HCEC 1CT (cell line): ENCODE results near the gene SLC1A1.
"Not testable (repeated sequence)": the region's sequence is repeated elsewhere in the genome, so short reads cannot be mapped to it uniquely, and the experiment has no call there.

Experiments
- DNase-seq: peaks from one replicate; pipeline ENCODE4 v3.0.0-alpha.2; 2017

SLC1A1 gene

DNA sequence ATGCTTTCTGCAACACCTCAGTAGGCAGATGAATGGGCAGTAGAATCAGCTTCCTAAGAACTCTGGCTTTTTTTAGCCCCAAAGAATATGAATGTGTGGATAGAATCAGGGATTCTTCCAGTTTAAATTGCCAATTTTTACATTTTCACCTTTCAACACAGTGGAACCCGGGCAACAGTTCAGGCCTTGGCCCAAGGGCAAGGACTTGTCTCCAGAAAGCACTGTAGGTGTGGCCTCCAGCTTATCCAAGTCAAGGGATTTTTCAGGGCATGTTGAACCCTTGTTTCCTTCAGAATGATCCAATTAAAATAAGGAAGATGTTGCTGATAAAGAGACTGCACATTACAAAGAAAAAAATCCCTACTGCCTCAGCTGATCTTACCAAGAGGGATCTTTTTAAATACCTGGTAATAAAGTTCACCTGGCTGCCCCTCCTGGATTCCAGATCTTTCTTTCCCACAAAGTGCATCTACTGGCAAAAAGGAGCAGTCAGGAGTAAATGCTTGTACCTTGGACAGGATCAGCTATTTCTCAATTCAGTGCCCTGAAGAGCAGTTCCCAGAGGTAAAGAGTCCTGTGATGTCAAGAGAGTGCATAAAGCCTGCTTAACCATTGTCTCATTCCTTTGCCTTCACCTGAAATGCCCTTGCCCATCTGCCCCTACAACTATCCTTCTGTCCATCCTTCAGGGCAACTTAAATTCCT, 91.7 kb downstream of the SLC1A1 start:
- no peak for DNase-seq

DNA sequence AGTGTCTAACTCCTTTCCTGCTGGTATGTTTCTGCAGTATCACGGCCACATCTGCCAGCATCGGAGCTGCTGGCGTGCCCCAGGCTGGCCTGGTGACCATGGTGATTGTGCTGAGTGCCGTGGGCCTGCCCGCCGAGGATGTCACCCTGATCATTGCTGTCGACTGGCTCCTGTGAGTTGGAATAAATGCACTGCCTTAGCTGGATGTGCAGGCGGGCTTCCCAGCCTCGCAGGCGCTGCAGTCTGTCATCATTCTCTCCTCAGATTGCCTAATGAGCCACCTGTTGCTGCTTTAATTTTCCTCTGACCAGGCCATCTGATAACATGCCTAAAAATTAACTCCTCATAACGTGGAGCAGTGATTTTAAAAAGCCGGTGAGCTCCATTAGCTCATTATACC, 92.7 kb downstream of the SLC1A1 start:
- no peak for DNase-seq

DNA sequence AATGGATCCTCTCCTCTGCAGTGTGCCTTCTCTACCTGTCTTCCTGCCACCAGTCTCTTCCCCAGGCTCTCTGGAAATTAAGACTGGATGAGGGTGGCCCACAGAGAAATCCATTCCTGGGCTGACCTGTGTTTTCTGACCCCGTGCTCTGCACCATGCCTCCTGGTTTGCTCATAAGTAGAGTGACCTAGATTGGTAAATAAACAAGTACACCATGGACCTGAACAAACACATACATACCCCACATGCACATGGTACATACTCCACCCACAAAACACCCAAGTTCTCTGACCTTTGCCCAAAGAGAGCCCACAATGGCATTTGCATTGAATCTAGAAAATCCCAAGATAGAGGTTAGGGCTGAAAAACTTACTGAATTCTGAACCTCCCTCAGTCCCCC, 94.4 kb downstream of the SLC1A1 start:
- no peak for DNase-seq

DNA sequence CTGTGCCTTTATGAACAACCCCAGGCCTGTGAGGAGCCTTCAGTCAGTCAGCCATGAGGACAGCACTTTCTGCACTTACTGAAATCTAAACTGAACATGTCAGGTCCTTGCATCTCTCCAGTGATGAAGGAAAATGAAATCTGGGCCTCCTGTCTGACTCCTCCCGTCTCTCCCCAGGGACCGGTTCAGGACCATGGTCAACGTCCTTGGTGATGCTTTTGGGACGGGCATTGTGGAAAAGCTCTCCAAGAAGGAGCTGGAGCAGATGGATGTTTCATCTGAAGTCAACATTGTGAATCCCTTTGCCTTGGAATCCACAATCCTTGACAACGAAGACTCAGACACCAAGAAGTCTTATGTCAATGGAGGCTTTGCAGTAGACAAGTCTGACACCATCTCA, 94.9 kb downstream of the SLC1A1 start:
- no peak for DNase-seq

DNA sequence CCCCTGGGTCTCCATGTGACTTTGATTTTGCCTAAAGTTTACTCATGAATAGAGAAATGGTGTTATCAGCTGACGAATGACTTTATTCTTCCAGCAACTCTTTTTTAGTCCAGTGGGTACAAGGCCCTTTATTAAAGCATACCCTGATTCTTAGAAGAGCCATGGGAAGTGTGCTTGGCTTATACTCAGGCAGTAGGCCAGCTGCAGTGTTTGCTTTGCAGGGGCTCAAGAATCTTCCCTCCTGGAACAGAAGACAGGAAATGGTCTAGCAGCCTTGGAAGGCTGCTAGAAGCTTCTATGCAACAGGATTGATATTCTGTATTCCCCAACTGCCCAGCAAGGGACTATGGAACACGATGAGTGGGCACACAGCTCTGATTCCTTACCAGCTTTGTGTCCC, 98.5 kb downstream of the SLC1A1 start:
- DNase-seq: no peak

DNA sequence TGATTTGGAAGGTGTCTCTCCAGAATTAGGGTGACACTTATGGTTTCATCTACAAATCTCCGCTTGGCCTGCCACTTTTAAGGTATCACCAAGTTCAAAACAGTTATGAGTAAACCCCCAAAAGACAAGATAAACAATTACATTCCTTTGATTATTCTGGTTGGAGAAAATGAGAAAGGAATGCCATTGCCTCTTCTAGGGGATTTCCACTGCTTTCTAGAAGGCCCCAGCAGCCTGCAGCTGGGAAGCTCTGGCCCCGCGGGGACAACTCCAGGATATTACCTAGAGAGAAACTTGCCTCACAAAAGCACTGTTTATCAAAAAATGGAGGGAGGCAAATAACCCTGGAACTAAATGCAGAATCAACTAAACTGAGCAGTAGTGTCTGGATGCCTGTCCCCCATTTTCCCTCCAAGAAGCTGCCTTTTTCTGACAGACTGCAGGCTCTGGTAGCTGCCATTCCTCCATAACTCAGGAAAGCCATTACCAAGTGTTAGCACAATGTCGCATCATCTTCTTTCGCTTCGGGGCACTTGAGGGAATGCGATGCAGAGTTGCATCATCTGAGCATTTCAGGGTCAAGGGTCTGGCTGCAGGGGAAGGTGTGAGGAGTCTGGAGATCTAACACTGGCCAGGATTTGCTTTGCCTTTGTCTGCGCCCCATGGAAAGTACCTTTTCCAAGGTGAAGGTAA, 100.3 kb downstream of the SLC1A1 start:
- DNase-seq: no peak

DNA sequence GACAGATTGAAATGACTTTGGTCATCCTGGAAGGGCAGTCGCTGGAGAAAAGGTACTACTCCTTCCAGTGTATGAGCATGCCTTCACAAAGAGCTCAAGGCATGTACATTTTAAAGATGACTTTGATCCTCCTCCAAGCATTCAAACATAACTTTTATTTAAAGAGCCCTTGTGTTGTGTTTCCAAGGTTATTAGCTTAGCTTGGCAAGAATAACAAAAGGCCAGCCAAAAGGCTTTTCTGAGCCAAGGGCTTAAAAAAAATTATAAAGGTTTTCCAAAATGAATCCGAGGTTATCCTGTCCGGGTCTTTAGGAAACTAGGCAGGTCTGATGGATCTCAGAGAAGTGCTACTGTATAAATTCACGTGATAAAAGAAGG, 100.8 kb downstream of the SLC1A1 start:
- no peak for DNase-seq

DNA sequence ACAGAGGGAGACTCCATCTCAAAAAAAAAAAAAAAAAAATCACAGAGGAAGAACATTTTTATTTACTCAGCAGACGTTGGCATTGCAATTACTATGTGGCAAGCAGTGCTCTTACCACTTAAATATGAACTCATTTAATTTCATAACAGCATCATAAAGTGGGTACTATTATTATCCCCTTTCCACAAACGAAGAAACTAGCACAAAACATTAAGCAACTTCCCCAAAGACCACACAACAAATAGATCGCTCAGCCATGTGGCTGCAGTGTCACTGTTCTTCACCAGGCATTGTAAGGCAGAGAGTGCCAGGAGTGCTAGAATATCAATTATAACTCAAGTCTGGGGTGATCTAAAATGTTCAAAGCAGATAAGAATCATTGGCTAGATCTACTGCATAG, 102.0 kb downstream of the SLC1A1 start:
- DNase-seq: no peak

DNA sequence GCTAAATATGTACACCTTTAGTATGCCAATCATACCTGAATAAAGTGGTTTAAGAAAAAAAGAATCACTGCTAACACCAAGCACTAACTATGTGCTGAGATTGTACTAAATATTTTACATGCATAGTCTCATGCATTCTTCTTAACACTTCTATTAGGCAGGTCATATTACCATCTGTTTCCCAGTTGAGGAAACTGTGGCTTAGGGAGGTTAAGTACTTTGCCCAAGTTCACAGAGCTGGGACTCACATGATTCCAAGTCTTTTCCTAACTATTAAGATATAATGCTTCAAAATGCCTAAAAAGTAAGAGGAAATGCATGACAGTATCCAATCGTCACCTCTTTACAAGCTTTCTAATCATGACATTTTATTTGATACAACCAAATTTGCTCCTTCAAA, 102.6 kb downstream of the SLC1A1 start:
- peak; percentile 5 for DNase-seq

DNA sequence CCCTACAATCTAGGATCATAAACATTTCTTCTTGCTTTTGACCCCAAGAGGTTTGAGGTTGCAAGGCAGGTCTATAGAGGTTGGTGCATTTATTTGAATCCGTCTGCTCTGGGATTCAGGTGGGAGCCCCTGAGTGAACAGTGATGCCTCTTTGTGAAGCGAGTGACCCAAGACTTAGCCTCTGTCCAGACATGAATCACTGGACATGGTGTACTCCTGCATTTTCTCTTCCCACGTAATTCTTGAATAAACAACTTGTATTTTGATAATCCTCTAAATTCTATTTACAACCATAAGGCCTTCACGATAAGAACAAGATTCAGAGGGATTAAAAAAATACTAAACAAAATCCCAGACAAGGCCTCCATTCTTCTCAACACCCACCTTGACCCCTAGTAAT, 104.3 kb downstream of the SLC1A1 start:
- no peak for DNase-seq

DNA sequence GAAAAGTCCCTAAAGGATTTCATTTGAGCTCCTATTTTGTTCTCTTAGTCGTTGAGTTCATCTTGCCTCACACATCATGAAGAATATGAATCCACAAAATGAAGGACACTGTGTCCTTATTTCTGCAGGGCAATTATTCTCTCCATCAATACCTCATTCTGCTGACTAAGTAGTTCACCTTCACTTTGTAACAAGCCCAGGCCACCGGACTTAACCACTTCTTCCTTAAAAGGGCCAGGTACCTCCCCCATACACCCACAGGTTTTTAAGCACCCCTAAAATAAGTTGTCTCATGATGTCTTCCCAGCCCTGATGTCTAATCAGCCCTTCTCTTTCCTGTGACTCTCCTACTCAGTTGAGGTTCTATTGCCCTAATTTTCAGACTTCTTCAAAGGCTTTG, 104.7 kb downstream of the SLC1A1 start:
- DNase-seq: no peak

DNA sequence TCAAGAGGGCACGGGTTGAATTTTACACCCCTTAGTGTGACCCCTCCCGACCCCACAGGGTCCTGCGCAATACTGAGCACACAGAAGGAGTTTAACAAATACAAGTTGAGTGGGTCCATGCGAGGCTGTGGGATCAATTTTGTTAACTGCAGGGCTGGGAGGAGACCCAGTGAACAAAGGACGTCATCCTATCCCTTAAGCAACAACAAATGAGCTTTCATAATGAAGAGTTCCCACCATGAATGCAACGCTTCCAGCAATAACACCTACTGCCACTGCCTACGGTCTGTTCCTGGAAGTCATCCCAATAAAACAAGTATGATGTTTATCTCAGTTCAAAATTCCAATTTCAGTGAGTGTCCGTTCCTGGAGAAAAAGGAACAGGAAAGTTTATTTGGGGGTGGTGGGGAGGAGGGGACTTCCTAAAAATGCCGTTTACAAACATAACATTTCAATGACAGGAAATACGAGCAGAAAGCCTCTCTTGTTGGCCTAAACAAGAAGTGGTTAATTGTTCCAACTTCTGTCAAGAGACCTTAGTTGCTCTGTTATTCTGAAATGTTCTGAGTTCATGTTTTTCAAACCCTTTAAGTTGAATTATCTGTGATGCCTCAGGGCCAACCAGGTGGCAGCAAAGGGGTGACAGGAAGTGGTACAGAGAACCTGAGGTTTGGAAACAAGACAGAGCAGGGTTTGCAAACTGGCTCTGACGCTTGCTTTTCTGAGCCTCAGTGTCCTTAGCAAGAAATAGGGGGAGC, 106.1 kb downstream of the SLC1A1 start:
- no peak for DNase-seq

DNA sequence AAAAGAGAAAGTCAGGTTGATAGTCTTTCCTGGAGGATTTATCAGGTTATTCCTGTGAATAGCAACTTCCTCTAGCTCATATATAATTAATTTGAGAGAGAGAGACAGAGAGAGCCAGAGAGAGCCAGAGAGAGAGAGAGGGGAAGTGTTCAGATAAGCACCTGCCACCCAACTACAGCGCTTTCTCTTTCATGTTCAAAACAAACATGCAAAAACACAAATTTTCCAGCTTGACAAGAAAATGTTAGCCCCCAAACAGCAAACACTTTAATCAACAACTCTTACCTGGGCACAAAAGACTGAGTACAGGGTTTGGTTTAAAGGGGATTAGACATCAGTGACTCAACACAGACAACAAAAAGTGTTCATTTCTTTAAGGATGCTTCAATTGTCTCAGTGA, 110.1 kb downstream of the SLC1A1 start:
- no peak for DNase-seq

DNA sequence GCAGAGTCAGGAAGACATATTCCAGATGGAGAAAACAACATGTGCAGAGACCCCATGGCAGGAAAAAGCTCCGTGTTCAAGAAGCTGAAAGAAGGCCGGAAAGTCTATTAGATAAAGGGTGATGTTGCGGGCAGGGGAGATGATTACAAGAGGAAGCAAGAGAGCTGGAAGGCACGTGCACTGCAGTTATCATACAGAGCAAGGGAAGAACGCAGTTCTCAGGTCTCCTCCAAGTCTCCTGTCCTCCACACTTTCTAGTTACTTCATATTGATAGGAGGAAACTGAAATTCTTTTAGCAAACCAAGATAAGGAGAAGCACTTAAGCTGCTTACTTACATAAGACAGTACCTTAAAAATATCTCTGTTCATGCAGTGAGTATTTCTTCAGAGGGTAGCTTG, 113.6 kb downstream of the SLC1A1 start:
- no peak for DNase-seq

DNA sequence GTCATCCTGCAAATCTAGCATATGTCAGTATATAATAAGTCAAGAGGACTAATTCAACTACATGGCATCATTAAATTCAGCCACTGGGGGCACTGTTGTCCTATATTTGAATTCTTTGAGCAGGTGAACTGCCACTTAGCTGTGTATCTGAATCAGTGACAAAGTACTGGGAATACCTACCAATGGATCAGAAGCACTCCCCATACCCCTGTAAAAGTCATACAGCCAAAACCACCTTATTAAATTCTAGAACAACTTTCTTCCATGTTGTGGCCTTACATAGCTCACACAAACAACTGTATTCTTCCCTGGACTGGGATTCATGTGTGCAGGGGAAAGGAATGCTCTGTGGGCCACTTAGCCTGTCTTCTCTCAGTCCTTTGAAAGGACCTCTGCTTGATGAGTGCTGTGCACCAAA, 114.4 kb downstream of the SLC1A1 start:
- peak; percentile 31 for DNase-seq

DNA sequence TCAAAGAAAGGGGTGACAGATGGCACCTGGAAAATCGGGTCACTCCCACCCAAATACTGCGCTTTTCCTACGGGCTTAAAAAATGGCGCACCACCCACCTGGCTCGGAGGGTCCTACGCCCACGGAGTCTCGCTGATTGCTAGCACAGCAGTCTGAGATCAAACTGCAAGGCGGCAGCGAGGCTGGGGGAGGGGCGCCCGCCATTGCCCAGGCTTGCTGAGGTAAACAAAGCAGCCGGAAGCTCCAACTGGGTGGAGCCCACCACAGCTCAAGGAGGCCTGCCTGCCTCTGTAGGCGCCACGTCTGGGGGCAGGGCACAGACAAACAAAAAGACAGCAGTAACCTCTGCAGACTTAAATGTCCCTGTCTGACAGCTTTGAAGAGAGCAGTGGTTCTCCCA, 115.8 kb downstream of the SLC1A1 start:
- not testable (repeated sequence) for DNase-seq

DNA sequence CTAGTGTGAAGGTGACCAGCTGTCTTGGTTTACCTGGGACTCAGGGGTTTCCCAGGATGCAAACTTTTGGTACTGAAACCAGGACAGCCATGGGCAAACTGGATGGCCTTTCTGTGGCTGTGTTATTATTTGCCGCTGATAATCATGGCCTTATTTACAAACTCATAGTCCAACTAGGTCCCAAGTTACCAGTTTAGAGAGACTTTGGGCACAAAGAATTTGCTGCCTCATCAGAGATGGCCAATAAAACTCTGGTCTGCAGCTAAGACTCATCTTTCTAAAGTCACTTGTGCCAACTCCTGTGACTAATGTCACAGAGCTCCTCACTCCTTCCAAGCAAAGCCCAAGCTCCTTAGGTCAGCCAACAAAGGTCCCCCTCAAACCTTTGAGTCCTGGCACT, 124.4 kb downstream of the SLC1A1 start:
- no peak for DNase-seq

DNA sequence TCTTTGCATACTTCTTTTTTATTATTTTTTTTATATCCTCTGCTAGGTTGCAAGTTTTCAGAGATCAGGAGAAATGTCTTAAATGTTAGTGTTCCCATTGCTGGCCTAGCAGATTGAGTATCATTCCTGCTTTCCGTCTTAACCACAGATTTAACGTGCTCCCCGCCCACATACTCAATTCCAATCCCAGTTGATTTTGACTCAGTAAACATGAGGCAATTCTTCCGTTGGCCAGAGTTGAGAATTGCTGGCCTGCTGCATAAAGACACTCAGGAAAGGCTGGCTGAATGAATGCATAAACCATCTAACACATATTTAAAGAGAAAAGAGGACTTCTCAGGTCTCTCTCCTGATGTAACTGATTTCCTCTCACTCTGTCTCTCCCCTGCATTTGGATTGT, 125.0 kb downstream of the SLC1A1 start:
- DNase-seq: peak; percentile 37

DNA sequence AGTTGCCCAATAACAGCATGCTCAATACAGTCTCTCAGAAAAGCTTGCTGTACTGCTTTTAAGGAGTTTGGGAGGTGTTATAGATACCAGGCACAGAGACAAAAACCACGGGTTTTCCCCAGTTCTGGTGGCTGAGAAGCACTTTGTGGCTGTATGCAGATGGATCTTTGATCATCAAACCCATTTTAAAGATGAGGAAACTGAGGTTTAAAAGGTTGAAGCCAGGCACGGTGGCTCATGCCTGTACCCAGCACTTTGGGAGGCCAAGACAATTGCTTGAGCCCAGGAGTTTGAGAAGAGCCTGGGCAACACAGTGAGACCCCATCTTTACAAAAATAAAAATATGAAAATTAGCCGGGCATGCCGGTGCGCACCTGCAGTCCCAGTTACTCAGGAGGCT, 125.5 kb downstream of the SLC1A1 start:
- no peak for DNase-seq

DNA sequence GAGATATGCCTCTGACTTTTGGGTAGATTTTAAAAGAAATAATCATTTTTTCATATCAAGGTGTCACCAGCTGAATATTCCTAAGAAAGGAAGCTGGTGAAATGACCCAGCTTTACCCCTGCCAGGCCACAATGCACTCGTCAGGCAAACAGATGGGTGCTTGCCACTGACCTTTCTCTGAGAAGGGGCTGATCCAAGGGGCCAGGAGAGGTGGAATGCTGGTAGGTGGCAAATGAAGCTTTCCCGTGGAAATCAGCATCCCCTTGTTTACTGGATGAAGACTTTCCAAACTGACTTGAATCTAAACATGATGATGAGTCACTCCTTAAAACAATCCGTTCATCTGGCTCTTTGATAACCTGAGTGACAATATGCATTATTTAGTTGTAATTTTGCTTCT, 127.5 kb downstream of the SLC1A1 start:
- DNase-seq: no peak

DNA sequence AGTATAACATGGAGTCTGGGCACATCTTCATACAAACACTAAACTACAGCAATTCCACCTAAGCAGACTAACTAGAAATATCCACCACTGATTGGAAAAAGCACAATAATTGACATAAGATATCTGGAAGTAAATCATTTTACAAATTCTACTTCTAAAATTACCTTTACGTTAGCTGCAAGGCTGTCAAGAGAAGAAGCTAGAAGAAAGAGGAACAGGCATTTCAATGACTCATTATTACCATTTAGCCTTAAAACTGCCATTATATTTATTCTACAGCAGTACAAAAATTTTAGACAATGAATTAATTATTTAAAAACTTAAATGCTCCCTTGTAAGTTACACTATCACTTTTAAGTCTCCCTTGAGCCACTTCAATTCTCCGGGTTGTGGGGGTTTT, 128.4 kb downstream of the SLC1A1 start:
- no peak for DNase-seq

DNA sequence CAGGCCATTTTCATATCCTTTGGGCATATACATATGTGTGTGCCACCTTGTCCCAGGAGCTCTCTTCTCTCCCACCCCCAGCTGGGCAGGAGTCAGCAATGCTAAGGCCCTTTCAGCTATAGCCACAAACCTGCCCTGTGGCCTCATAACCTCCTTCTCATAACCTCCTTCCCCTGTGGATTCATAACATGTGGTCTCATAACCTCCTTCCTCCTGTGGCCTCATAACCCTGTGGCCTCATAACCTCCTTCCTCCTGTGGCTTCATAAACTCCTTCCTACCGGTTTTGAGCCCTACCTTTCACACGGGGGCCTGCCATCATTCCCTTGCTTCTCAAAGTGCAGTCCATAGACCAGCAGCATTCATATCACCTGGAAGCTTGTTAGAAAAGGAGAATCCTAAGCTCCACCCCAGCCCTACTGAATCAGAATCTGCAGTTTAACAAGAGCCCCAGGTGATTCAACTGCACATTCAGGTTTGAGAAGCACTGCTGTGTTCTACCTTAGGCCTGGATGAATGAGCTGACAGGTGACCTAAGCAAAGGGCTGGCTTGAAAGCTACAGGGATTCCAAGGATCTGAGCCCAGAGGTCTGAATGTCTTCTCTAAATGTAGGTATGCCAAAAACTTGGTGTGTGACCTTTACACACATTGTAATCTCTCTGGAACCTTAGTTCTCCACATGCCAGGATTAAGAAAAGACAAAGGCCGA, 129.9 kb downstream of the SLC1A1 start:
- DNase-seq: no peak

DNA sequence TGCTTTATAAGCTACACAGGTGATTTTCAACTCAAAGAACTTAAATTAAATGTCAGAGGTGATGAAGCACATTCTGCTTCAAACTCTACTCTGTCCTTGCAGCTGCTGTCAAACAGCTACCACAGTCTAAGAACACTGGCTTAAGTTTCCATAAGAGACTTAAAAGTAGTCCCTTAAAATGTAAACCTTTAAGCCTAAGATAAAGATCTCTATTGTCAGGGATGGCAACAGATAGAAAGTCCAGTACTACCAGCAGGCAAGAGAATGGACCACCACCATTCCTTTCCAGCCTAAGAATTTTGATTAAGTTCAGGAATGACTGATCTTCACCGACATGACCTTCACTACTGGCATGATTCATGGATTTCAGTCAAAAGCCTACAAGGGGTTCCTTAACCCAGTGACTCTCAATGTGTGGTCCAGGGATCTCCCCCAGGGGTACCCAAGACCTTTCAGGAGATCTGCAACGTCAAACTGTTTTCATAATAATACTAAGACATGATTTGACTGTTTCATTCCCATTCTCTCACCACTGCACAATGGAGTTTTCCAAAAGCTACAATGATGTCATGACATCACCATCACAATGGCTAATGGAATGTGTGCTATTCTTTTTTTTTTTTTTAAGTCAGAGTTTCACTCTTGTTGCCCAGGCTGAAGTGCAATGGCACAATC, 130.8 kb downstream of the SLC1A1 start:
- no peak for DNase-seq
